Femur (tissue), 1 donor: ENCODE data around the gene USP13.
"Not testable (repeated sequence)": the region's sequence is repeated elsewhere in the genome, so short reads cannot be mapped to it uniquely, and the experiment has no call there.

Experiments used
- DNase-seq: peaks from one replicate; pipeline ENCODE4 v3.0.0-alpha.2; 2017

The USP13 gene

DNA sequence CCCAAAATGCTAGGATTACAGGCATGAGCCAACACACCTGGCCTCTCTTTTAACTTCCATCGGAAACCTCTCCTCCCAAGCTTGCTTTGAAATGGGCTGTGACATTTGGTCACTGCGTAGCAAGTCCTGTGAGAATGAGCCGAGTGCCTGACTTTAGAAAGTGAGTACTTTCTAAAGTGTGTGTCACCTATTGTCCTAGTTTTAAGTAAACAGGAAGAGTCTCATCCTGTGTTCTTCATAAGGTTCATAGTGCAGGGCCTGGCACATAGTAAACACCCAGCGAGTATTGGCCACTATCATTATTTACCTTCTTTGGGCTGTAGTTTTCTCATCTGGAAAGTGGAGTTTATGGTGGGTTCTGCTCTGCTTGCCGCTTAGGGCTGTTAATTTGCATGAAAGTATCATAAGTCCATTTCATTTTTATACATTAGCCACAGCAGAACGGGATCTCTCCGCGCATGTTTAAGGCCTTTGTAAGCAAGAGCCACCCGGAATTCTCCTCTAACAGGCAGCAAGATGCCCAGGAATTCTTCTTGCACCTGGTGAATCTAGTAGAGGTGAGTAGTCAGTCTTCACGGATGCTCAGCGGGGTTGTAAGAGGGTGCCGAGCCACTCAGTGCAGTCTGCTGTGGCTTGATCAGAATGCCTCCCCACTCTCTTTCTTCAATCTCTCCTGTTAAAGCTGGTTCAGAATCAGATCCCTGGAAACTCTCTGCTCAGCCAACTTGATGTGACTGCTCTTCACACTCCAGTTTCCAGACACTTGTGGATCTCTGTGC lies 87.2 kb downstream of the USP13 start:
- DNase-seq, result no peak

DNA sequence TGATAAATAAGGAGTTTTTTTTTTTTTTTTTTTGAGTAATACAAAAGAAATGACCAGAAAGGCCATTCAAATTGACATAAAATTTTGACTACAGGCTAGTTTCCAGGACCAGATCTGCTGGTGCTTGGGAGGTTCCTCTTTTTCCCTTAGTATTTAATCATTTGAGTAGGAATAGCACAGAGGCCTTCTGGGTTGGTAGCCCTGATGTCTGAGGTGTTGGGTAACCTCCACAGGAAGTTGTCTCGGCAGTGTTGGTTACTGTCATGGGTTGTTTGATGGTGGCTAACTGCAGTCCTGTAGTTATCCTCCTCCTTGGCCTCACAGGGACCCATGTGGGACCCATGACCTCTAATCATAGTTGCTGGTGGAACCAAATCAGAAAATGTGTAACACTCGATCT lies 91.1 kb downstream of the USP13 start:
- no peak for DNase-seq

DNA sequence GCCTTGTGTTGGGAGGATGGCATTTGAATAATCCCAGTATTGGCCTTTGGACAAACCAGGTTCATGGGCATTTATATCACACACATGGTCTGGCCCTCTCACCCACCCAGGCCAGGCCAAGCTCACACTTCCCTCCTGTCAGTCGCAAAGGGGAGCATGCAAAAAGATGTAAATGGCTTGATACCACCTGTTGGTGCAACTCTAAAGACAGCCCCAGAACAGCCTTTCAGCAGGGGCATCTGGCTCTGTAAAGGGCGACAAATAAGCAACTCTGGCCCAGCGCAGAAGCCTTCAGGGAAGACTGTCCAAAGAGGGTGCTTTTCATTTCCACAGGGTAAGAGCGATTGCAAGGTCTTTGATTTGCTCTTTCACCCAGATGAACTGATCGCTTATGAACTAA lies 91.8 kb downstream of the USP13 start:
- DNase-seq, result no peak

DNA sequence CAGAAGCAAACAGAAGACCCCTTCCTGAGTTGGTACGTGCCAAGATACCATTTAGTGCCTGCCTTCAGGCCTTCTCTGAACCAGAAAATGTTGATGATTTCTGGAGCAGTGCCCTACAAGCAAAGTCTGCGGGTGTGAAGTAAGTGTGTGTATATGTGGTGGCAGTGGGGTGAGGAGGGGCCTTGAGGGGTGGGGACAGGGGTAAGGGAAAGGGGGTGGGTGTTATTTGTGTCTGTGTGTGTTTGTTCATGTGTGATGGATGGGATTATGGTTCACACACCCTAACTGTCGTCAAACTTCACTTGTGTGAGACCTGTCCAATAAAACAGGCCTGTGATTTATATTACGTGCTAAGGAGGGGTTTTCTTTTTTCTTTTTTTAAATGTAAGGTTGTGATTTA lies 92.2 kb downstream of the USP13 start:
- no peak for DNase-seq

DNA sequence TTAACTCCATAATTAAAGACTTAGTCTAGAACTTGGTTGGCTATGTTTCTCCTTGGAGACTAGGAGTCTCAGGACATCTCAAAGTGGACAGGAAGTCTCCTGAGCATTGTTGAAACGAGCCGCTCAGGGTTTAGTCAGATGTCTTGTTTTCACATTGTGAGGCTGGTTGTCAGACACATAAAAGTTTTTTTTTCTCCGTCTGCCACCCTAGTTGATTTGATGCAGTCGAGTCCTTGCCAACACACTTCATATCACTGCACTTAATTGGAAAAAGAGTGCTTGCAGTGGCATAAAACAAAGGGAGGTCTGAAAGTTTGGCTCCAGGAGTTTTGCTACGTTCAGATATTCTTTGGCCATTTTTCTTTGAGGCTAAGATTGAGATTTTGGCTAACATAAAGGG lies 92.9 kb downstream of the USP13 start:
- DNase-seq, result no peak

DNA sequence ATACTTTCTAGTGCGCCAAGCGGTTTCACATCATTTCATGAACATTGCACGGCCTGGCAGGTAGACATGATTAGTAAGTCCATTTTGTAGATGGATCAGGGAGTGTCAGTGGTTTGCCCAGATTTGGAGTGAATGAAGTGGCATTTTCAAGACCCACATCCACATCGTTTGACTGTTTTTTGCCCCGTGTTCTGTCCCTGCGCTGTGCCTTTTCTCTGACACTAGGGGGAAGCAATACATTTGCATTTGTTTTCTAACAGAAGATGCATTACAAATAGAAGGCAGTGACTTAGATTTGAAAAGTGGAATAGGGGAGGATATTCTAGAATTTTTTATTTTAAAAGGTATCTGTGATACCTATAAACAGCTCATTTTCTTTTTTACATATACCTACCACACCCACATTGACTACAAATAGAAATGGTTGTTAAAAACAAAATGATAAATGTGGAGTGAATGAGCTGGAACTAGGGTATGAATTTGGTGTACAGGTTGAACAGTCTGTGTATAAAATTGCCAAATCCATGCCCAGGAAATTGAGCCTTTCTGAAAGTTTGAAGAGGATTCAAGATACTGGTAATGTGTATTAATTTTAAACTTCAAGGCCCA lies 98.0 kb downstream of the USP13 start:
- DNase-seq, result no peak

DNA sequence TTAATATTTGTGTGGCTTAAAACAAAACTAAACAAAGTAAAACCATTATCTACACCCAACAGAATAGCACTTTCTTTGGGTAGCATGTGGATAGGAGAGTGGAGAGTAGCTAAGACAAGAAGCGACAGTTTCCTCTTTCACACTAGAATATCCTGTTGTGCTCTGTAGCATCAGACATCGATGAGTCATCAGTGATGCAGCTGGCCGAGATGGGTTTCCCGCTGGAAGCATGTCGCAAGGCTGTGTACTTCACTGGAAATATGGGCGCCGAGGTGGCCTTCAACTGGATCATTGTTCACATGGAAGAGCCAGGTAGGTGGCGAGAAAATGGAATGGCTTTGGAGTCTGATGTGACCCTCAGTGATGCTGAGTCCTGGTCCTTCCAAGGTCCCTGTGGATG lies 108.1 kb downstream of the USP13 start:
- no peak for DNase-seq

DNA sequence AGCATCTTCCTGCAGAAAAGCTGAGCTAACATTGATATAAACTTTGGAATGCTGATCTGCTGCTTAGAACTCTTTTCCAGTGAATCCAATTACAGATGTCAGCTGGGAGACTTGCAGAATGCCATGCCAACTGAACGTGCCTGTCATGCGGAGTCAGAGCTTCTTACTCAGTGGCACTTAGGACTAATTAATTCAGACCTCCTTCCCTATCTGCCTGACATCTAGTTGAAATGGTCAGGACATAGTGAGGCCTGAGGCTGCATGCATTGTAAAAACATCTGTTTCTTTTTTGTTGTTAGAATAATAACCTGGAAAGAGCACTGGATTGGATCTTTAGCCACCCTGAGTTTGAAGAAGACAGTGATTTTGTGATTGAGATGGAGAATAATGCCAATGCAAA lies 112.6 kb downstream of the USP13 start:
- DNase-seq, result no peak

DNA sequence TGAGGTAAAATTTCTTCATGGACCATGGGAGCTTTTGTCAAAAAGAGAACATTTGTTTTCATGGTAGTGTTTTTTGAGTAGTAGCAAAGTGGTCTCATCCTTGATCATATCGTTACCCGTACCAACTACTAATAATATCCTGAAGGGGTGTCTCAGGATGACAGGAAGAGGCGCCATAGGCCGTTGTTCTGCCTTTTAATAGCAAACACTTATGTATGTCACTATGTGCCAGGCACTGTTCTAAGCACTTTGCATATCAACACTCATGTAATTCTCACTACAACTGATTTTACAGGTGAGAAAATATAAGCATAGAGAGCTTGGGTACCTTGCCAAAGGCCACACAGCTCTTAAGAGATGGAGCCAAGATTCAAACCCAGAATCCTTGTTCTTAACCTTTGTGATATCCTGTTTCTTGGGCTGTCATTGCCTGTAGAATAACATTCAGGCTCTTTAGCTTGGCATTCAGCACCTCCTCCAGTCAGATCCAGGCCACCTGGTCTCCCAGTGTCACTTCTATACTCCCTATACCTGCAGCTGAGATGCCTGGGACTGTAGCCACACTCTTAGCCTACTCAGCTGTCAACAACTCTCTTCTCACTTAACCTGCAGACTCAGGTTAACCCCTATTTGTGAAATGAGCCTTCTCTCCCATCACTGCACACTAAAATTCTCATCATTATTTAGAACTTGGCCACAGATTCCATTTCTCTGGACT lies 113.7 kb downstream of the USP13 start:
- DNase-seq, result no peak

DNA sequence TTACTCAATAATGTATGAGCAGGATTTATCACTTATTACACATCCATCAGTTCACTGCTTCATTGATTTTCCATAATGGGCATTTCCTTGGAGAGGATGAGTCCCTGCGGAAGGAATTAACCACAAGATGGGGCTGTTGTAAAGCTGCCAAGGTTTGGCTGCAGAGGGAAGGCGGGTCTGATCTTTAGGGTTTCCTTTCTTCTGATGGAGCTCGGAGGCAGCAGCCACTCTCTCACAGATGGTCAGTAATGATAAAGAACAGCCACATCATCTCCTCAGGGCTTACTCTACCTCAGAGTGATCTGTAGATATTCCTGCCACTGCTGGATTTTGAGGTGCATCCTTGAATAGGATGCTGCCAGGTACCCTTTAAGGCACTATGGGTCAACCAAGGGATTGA lies 115.2 kb downstream of the USP13 start:
- no peak for DNase-seq

DNA sequence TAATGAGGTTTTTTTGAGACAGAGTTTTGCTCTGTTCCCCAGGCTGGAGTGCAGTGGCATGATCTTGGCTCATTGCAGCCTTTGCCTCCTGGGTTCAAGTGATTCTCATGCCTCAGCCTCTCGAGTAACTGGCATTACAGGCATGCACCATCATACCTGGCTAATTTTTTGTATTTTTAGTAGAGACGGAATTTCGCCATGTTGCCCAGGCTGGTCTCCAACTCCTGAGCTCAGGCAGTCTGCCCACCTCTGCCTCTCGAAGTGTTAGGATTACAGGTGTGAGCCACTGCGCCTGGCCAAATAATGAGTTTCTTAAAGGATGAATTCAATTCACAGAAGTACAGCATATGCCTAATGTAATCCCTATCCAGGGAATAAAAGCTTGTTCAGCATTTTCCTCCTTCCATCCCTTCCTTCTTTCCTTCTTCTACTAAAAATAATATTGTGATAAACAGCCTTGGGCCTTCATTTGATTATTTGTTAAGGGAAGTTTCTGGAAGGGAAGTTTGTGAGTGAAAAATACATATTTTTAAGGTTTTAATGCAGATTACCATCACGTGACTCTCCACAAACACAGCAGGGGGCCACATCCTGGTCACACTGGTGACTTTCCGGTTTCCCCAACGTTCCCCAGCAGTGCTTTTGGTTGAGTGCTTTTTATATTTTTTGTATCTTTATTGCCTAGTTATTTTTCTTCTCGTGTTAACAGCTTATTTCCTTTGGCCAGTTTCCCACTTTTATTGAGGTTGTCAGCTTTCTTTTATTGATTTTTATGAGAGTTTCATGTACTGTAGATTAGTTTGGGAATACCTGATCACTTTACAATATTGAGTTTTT lies 116.8 kb downstream of the USP13 start:
- no peak for DNase-seq

DNA sequence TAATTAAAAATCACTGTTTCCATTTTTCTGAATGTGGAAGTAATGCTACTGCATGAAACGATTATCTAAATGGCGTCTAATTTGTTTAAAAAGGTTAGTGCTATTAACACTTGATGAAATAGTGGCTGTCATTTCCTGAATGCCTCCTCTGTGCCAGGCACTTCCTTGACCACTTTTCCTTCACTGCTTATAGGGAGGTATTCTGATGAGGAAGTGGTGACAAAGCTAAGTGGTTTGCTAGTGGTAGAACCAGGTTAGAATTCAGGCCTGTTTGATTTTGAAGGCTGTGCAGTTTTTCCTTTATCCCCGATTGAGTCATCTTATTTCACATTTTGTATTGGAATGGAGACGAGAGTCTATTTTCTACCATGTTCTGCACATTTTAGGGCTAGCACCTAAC lies 119.0 kb downstream of the USP13 start:
- DNase-seq, result no peak

DNA sequence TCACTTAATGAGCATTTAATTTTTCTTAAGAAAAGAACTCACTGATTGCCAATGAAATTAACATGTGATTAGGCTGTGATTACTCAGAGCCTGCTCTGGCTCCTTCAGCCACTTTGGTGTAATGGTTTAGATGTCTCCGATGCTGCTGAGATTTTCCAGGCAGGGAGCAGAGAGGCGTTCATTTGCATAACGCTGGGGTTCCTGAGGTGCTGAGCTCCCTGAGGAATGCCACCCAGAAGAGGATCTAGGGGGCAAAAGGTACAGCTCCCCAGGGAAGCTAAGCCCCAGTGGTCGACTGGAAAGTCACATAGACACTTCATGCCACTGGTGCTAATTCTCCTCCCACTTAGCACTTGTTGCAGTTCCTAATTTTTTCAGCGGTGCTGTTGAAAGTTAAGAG lies 119.5 kb downstream of the USP13 start:
- no peak for DNase-seq

DNA sequence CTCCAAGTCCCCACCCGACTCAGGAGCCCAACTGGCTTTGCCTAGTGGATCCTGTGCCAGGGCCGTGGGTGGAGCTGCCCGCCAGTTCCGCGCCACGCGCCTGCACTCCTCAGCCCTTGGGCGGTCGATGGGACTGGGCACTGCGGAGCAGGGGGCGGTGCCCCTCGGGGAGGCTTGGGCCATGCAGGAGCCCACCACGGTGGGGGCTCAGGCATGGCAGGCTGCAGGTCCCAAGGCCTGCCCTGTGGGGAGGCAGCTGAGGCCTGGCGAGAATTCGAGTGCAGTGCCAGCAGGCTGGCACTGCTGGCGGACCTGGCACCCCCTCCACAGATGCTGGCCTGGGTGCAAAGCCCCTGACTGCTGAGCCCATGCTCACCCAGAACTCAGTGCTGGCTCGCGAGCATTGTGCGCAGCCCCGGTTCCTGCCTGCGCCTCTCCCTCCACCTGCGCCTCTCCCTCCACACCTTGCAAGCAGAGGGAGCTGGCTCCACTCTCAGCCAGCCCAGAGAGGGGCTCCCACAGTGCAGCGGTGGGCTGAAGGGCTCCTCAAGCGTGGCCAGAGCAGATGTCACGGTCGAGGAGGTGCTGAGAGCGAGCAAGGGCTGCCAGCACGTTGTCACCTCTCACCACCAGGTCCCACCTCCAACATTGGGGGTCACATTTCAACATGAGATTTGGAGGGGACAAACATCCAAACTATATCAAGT lies 122.7 kb downstream of the USP13 start:
- no peak for DNase-seq

DNA sequence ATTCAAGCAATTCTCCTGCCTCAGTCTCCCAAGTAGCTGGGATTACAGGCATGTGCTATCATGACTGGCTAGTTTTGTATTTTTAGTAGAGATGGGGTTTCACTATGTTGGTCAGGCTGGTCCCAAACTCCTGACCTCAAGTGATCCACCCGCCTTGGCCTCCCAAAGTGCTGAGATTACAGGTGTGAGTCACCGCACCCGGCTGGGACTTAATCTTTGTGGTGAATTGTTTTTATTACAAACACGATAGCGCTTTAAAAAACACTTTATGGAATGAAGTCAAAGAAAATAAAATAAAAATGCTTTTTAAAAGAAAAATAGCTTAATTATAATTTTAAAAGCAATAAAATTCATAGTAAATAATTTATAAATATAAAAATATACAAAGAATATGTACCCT lies 130.0 kb downstream of the USP13 start:
- DNase-seq, result not testable (repeated sequence)

DNA sequence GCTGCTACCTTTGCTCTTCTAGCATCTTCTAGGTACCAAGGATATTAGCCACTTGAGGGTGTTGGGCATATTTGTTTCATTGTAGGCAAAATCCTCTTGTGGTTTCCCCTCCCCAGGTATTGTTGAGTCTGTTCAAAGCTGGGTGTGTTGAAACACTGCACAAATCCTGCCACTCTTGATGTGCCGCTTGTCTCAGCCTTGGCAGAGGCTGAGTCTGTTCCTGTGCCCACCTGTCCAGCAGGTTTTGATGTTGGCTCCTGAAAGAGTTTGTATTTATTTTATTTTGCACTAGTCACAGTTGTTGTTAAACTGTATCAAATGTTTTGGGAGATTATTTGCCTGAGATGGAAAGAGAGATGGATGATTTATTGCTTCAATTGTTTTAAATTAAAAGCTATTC lies 136.2 kb downstream of the USP13 start:
- DNase-seq, result no peak

DNA sequence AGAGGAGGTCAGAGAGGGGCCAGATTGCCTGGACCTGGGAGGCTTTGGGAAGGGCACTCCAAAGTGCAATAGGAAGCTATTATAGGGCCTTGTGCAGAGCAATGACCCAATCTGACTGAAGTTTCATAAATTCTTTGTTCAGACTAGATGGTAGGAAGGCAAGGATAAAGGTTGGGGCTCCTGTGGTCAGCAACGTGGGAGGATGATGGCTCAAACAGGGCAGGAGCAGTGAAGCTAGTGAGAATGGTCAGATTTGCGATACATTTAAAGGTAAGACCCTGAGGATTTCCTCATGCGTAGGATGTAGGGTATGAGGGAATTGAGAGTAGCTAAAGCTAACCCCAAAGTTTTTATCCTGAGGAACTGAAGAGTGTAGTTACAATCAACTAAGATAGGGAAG lies 139.0 kb downstream of the USP13 start:
- no peak for DNase-seq

DNA sequence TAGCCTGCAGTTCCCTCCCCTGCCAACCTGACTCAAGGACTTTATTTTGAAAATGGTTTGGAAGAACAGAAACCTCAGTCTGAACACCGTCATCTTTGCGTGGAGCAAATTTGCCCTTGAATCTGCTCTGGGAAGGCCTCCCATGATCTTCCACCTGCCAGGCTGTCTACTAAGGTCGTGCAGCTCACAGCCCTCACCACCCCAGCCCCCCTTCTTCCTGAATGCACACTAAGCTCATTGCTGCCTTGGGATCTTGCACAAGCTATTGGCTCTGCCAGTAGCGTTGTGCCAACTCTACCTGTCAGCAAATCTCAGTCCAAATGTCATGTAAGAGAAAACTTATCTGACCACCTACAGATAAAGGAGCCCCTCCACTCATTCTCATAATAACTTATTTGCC lies 141.5 kb downstream of the USP13 start:
- no peak for DNase-seq

DNA sequence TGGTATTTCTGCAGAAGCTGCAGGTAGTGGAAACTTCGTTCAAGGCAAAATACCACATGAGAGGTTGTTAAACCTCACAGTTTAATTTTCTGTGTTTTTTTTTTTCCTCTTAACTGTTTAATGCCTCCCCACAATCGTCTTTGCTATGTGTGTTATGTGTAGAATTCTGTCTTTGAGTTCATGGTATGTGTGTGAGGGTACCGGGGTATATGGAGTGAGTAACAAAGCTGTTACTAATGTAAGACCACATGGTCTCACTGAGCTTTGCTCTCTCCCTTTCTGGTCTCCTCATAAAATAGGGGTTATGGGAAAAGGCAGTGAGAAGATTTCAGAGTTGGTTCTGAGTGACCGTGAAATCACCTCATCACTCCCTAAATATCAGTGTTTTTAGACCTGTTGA lies 143.6 kb downstream of the USP13 start:
- no peak for DNase-seq

DNA sequence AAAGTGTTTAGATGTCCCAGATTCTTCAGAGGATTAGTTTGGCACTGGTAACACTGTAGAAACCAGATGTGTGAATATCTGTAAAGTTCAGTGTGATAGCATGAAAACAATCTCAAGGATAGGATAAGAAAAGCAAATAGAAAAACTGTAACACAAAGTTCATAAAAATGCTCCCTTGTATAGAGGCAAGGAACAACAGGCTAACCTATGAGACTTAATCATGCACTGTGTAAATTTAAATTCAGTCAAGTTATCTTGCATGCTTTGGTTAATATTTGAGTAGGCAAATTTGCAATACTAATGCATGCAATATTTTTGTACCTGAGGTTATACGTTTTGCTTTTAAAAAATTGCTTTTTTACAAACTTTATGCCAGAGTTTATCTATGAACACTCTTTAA lies 144.4 kb downstream of the USP13 start:
- no peak for DNase-seq

DNA sequence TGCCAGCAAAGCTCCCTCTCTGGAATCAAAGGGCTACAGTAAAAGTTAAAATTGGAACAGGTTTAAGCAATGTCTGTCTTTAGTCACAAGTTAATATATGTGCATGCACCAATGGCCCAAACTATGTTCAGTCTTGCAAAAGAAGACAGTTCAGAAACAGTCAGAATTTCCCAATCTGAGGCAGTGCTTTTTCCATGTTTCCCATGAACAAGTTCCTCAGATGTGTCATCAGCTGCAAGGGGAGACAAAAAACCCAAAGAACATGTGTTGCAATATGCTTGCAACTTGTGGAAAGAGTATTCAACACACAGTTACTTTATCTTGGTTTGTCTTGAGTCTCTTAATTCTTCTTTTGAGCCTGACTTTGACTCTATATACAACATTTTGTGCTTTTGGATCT lies 148.4 kb downstream of the USP13 start:
- DNase-seq, result no peak

DNA sequence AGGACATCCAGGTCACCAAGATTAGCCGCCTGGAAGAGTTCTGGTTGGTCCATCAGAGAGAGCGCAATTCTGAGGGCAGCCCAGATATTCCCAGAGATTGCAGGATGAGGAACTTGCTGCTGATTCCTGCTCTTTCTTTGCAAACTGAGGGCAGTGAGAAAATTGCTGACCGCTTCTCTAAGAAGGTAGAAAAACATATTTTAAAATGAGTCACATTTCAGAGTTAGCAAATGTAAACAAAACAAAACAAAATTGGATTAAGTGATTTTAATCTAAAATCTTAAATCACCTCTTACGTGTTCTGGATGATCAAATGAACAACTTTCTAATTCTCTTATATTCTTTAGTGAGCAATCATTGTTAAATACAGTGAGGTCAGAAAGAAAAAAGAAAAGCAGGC lies 149.0 kb downstream of the USP13 start:
- DNase-seq, result no peak

DNA sequence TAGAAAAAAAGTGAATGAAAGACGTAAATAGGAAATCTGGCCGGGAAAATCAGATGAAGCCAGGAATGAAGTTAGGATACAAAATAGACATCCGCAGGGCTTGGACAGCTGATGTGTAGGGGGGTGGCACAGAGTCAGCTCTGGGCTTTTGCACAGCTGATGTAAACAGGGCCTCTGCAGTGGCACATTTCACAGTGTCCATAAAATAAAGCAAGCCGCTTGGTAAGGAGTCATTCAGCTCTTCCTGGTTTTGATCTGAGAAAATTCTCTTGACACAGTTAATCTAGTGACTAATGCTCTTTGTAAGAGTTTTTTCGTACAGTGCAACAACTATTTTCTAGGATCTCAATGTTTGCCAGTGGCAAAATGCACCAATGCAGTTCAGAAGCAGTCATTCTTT lies 153.3 kb downstream of the USP13 start:
- no peak for DNase-seq
